HepG2 (cell line): ENCODE results near the gene ULK4. TPM values are rescaled to one million over a fixed set of nuclear protein-coding genes. Genes with fewer than 3 reads are reported as not detected.

Source experiments
- FOXJ3 ChIP-seq: sonication (generic); formaldehyde crosslinking; IDR thresholded peaks from 2 replicates; pipeline ENCODE4 v1.4.0; 2020; ENCODE audit warnings: missing genetic modification reagents, mild to moderate bottlenecking, borderline replicate concordance
- GABPB1 ChIP-seq: IDR thresholded peaks from 2 replicates; pipeline ENCODE4 v1.6.1; 2016; ENCODE audit warnings: mild to moderate bottlenecking, missing genetic modification reagents, moderate library complexity, missing compliant biosample characterization
- GPN1 ChIP-seq: sonication (generic); formaldehyde crosslinking; IDR thresholded peaks from 2 replicates; pipeline ENCODE4 v1.5.1; 2020; ENCODE audit warnings: missing genetic modification reagents, borderline replicate concordance
- KAT2B ChIP-seq: fragments of 150-350 bp; IDR thresholded peaks from 2 replicates; pipeline ENCODE4 v1.6.1; 2014; ENCODE audit warnings: low read depth, low read length, borderline replicate concordance
- MED13 ChIP-seq: sonication (generic); formaldehyde crosslinking; IDR thresholded peaks from 2 replicates; pipeline ENCODE4 v1.5.0; 2020; ENCODE audit warnings: missing genetic modification reagents
- NR3C1 ChIP-seq: sonication (generic); formaldehyde crosslinking; IDR thresholded peaks from 2 replicates; pipeline ENCODE4 v1.4.0; 2020; ENCODE audit warnings: missing genetic modification reagents
- RAD51 ChIP-seq: fragments of 450-650 bp; IDR thresholded peaks from 2 replicates; pipeline ENCODE4 v1.6.1; 2016; ENCODE audit warnings: borderline replicate concordance
- RCOR2 ChIP-seq: IDR thresholded peaks from 2 replicates; pipeline ENCODE4 v1.6.1; 2016; ENCODE audit warnings: missing biosample characterization, missing genetic modification reagents
- SRF ChIP-seq: IDR thresholded peaks from 2 replicates; pipeline ENCODE4 v1.6.1; 2011; ENCODE audit warnings: mild to moderate bottlenecking, low read depth, low read length, moderate library complexity
- TRIM24 ChIP-seq: sonication (generic); formaldehyde crosslinking; IDR thresholded peaks from 2 replicates; pipeline ENCODE4 v1.8.0; 2022; ENCODE audit warnings: mild to moderate bottlenecking, missing genetic modification reagents
- ZNF432 ChIP-seq: sonication (generic); formaldehyde crosslinking; IDR thresholded peaks from 2 replicates; pipeline ENCODE4 v1.5.0; 2020; ENCODE audit warnings: missing genetic modification reagents, mild to moderate bottlenecking, borderline replicate concordance
- ZNF552 ChIP-seq: sonication (generic); formaldehyde crosslinking; IDR thresholded peaks from 2 replicates; pipeline ENCODE4 v1.9.0; 2022; ENCODE audit warnings: missing genetic modification reagents, mild to moderate bottlenecking, borderline replicate concordance
- ZNF746 ChIP-seq: sonication (generic); formaldehyde crosslinking; IDR thresholded peaks from 2 replicates; pipeline ENCODE4 v1.8.0; 2022; ENCODE audit warnings: mild to moderate bottlenecking, missing genetic modification reagents
- ZSCAN25 ChIP-seq: sonication (generic); formaldehyde crosslinking; IDR thresholded peaks from 2 replicates; pipeline ENCODE4 v1.8.0; 2022; ENCODE audit warnings: mild to moderate bottlenecking, missing genetic modification reagents
- polyA plus RNA-seq, 8 experiments: library from polyadenylated mRNA; depleted of rRNA in 3 of 8; stranded (reverse) in 7 of 8; unstranded in 1 of 8; fragments of >200 nt; fragmentation: Illumina TruSeq in 4 of 8; extraction: Trizol in 4 of 8; gene quantifications; 2 replicates each; pipeline versions ENCODE4 v1.2.1 to v1.2.3, GENCODE V29; 2011 to 2016; ENCODE audit warnings: low read depth in 4 of 8, missing spikeins in 1 of 8, mixed read lengths in 1 of 8; ENCODE audit not compliant: insufficient read depth in 1 of 8
- total RNA-seq, 5 experiments: library from RNA; depleted of rRNA; stranded (reverse); fragments of >200 nt; fragmentation: Illumina TruSeq; extraction: Trizol; gene quantifications; 2 replicates each; pipeline ENCODE4 v1.2.3, GENCODE V29; 2016; ENCODE audit warnings: low read depth in 1 of 5
- TF ChIP-seq, protein P1 (sequence below): sonication (generic); formaldehyde crosslinking; IDR thresholded peaks from 2 replicates; pipeline ENCODE4 v1.4.0; 2020; ENCODE audit warnings: mild to moderate bottlenecking, missing genetic modification reagents
- TF ChIP-seq, protein P2 (sequence below): sonication (generic); formaldehyde crosslinking; IDR thresholded peaks from 2 replicates; pipeline ENCODE4 v1.4.0; 2020; ENCODE audit warnings: missing genetic modification reagents
- TF ChIP-seq, protein P3 (sequence below), 2 experiments: sonication (generic) in 1 of 2; formaldehyde crosslinking in 1 of 2; IDR thresholded peaks; 2 replicates each; pipeline versions ENCODE4 v1.5.1 to v1.6.1; 2011 to 2020; ENCODE audit warnings: borderline replicate concordance in 1 of 2, low read depth in 1 of 2, low read length in 1 of 2, mild to moderate bottlenecking in 1 of 2, missing genetic modification reagents in 1 of 2, moderate library complexity in 1 of 2
- TF ChIP-seq, protein P4 (sequence below): sonication (generic); formaldehyde crosslinking; IDR thresholded peaks from 2 replicates; pipeline ENCODE4 v1.8.1; 2023; ENCODE audit warnings: mild to moderate bottlenecking, missing genetic modification reagents
- TF ChIP-seq, protein P5 (sequence below): sonication (generic); formaldehyde crosslinking; IDR thresholded peaks from 2 replicates; pipeline ENCODE4 v1.5.1; 2020; ENCODE audit warnings: mild to moderate bottlenecking, moderate library complexity, missing genetic modification reagents

The ULK4 gene
- total and polyA plus RNA-seq, 2 of the 13 experiments (the other 11 are each of a cell fraction or from before 2014, with no cell fraction given) = 6.7 to 11.8 TPM

DNA sequence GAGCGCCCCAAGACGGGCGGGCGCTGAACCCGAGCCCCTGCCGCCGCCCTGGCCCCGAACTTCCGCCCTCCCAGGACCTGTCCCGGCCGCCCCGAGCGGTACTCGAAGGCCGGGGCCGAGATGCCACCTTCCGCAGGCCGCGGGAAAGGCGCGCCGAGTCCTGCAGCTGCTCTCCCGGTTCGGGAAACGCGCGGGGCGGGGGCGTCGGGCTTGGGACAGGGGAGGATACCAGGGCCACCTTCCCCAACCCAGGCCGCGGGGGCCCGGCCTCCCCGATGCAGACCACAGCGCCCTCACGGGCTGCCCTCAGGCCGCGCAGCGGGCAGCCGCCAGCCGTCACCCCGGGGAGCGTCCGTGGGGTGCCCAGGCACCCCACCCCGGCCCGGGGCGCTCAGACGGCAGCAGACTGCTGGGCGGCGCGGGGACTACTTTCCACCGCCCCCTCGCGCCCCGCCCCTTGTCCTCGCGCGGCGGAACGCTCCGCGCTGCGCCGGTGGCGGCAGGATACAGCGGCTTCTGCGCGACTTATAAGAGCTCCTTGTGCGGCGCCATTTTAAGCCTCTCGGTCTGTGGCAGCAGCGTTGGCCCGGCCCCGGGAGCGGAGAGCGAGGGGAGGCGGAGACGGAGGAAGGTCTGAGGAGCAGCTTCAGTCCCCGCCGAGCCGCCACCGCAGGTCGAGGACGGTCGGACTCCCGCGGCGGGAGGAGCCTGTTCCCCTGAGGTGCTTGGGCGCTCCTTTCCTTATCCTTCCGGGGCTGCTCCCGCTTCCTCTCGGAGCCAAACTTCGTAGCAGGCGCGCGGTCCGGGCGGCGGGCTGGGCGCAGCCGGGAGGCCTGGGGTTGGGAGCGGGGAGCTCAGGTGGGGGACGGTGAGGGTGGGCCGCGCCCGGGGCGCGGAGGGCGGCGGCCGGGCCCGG, 762.7 kb downstream of the ULK4 start, which contains the start of gene CTNNB1 (continued):
- peak; percentile 72; the same call in 1 of the 2 replicates for TF ChIP-seq ZSCAN25 (CRISPR knock-in tag)
- 0 out of 2 replicates have a peak, but pooled peaks have one; percentile 84 for TF ChIP-seq MED13
- no peak for TF ChIP-seq FOXJ3
- TF ChIP-seq, protein P1, sequence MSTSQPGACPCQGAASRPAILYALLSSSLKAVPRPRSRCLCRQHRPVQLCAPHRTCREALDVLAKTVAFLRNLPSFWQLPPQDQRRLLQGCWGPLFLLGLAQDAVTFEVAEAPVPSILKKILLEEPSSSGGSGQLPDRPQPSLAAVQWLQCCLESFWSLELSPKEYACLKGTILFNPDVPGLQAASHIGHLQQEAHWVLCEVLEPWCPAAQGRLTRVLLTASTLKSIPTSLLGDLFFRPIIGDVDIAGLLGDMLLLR (CRISPR knock-in tag) = 0 out of 2 replicates have a peak, but pooled peaks have one; percentile 44
- TF ChIP-seq, protein P2, sequence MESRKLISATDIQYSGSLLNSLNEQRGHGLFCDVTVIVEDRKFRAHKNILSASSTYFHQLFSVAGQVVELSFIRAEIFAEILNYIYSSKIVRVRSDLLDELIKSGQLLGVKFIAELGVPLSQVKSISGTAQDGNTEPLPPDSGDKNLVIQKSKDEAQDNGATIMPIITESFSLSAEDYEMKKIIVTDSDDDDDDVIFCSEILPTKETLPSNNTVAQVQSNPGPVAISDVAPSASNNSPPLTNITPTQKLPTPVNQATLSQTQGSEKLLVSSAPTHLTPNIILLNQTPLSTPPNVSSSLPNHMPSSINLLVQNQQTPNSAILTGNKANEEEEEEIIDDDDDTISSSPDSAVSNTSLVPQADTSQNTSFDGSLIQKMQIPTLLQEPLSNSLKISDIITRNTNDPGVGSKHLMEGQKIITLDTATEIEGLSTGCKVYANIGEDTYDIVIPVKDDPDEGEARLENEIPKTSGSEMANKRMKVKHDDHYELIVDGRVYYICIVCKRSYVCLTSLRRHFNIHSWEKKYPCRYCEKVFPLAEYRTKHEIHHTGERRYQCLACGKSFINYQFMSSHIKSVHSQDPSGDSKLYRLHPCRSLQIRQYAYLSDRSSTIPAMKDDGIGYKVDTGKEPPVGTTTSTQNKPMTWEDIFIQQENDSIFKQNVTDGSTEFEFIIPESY (CRISPR knock-in tag) = peak; percentile 71
- TF ChIP-seq ZNF432 (CRISPR knock-in tag) = no peak
- TF ChIP-seq GABPB1 = peak; percentile 90
- TF ChIP-seq ZNF746 (CRISPR knock-in tag) = no peak; the same call in 1 of the 2 replicates
- peak; percentile 97 for TF ChIP-seq ZNF552
- TF ChIP-seq TRIM24 (CRISPR knock-in tag) = no peak
- no peak for TF ChIP-seq NR3C1 (CRISPR knock-in tag)
- TF ChIP-seq GPN1 (CRISPR knock-in tag) = 0 out of 2 replicates have a peak, but pooled peaks have one; percentile 71
- TF ChIP-seq, protein P3, sequence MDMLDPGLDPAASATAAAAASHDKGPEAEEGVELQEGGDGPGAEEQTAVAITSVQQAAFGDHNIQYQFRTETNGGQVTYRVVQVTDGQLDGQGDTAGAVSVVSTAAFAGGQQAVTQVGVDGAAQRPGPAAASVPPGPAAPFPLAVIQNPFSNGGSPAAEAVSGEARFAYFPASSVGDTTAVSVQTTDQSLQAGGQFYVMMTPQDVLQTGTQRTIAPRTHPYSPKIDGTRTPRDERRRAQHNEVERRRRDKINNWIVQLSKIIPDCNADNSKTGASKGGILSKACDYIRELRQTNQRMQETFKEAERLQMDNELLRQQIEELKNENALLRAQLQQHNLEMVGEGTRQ (IDR thresholded peaks at IDR 0.05; ENCODE audit: low read depth, low read length) = no peak
- TF ChIP-seq, protein P3 (CRISPR knock-in tag; IDR thresholded peaks at IDR 0.05; ENCODE audit: borderline replicate concordance) = peak; percentile 21; the same call in 1 of the 2 replicates
- TF ChIP-seq, protein P4, sequence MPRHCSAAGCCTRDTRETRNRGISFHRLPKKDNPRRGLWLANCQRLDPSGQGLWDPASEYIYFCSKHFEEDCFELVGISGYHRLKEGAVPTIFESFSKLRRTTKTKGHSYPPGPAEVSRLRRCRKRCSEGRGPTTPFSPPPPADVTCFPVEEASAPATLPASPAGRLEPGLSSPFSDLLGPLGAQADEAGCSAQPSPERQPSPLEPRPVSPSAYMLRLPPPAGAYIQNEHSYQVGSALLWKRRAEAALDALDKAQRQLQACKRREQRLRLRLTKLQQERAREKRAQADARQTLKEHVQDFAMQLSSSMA (CRISPR knock-in tag) = peak; percentile 91
- peak; percentile 62; the same call in 1 of the 2 replicates for TF ChIP-seq RCOR2 (CRISPR knock-in tag)
- 0 out of 2 replicates have a peak, but pooled peaks have one; percentile 59 for TF ChIP-seq SRF
- no peak for TF ChIP-seq KAT2B
- no peak for TF ChIP-seq RAD51
- TF ChIP-seq, protein P5, sequence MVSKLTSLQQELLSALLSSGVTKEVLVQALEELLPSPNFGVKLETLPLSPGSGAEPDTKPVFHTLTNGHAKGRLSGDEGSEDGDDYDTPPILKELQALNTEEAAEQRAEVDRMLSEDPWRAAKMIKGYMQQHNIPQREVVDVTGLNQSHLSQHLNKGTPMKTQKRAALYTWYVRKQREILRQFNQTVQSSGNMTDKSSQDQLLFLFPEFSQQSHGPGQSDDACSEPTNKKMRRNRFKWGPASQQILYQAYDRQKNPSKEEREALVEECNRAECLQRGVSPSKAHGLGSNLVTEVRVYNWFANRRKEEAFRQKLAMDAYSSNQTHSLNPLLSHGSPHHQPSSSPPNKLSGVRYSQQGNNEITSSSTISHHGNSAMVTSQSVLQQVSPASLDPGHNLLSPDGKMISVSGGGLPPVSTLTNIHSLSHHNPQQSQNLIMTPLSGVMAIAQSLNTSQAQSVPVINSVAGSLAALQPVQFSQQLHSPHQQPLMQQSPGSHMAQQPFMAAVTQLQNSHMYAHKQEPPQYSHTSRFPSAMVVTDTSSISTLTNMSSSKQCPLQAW (CRISPR knock-in tag) = peak; percentile 88
